HG02610 (cell line): ENCODE data around the gene DBN1.

Experiments
- ATAC-seq: cut with Tn5 transposase; IDR thresholded peaks from one replicate; pipeline ENCODE4 v1.9.1; 2021; ENCODE audit warnings: mild to moderate bottlenecking, moderate library complexity; ENCODE audit not compliant: unreplicated experiment

DBN1 gene

DNA sequence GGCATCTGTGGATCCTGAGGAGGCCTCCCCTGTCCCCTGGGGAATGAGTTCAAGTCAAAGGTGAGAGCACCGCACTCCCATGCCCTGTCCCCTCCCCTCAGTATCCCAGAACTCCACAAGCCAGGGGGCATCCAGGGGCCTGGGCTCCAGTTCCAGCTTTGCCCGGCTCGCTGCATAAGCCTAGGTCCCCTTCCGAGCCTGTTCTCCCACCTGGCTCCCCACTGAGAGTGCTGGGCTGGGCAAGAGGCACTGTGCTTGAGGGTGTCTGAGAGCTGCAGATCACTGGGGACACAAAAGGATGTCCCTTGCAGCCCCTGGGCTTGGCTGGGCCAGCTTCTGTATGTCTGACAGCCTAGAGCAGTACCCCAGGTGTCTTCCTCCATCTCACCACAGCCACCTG is 31.6 kb upstream of the DBN1 start:
- ATAC-seq, result no peak

DNA sequence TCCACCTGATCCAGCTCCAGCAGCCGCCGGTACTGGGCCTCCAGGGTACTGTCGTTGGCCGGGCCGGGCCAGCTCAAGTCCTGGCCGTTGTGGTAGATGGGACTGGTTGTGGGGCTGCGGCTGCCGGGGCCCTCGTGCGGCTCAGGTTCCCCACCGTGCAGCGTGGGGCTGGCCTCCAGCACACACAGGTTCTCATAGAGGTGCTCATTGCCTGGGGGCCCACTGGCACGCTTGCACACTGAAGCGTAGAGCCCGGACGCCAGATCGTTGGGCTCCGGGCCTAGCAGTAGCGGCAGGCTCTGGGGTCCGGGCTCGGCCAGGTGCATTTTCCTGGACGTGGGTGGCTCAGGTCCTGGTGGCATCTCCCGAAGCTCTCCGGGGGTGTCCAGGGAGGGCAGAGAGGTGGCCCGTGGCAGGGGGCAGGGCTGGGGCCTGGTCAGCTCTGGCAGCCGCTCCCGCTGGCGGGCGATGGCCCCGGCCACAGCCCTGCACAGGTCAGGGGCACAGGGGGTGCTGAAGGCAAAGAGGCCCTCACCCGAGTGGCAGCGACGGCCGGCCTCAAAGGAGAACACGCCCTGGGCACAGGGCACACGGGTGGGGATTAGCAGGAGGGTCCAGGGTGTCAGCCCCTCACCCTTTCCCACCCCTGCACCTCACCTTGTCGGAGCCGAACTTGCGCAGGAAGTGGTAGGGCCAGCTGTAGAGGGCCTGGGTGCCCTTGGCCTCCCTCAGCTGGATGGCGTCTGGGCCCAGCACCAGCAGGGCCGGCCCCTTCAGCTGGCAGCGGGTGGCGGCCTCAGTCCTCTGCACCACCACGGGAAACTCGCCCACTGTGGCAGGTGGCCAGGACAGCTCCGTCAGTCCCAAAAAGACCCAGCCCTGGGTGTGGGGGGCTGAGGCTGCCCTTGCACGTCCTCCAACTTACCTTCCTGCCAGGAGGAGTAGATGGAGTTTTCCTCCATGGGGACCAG is 30.9 kb upstream of the DBN1 start:
- no peak for ATAC-seq

DNA sequence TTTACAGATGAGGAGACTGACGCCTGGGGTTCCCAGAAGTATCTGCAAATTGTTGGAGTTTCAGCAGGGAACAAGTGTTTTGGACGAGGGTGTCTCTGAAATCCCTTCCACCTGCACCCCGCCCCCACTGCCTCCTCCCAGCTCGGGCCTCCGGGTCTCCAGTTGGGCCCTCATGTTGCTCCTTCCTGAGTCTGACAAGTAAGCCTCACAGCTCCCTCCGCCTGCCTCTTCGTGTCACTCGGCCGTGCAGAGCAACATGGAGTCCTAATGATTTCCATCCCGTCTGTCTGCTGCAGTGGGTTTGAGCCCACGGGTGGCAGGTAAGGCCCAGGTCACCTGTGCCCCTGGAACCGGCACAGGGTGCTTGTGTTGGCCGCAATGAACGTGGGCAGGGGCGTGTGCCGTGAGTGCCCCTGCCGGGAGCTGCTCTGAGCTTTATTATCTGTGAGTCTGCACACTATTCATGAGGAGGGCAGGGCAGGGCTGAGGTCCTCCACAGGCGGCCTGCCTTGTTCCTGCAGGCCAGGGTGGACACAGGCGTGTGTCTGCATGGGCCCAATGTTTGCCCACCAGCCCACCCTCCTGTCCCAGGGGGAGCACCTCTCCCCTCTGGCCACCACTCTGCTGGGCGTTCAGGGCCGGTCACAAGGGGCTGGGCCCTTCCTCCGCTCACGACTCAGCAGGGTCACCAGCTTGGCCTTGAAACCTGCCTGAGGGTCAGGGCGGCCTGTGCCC is 30.1 kb upstream of the DBN1 start:
- ATAC-seq, result no peak

DNA sequence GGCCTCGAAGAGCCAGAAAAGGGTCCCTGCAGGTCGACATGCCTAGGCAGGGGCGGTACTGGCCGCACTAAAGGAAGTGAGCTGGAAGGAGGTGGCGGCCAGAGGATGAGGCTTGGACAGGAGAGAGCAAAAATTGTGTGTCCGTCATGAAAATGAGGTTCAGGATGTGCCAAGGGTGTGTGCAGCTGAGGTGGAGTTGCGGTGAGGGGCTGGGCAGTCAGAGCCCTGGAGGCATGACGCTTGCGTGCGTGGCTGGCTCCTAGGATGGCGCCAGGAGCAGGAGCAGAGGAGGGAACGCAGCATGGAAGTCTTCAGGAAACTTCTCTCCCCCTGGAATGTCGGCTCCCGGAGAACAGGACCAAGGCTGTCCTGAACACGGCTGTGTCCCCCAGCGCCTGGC is 29.5 kb upstream of the DBN1 start:
- ATAC-seq, result no peak

DNA sequence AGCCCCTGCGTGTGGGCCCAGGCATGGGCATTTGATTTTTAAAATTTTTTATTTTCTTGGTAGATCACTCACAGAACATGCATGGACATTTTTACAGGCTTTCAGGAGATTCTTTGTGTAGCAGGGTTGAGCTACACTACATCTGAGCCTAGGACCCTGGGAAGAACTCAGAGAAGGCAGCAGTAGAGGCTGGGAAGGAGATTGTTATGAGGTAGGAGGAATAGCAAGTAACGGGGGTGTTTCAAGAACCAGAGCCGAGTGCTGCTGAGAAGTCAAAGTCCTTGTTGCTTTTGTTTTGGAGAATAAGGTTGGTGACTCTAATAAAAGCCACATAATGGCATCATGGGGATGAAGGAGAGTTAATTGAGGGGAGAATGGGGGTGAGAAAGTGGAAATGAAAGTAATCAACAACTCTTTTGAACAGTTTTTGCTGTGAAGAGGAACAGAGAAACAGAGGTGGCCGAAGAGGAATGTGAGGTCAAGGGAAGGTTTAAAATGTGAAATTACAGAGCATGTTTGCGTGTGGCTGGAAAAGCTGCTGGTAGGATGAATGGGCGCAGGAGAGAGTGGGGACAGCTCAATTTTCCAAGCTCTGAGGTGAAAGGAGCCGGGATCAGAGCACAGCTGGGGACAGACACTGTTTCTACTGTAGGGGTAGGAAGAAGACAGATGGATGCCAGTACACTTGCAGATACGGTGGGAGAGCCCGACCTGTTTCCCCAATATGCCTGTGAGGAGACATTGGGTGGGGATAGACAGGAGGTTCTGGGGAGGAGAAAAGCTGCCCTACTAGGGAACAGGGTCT is 28.6 kb upstream of the DBN1 start:
- ATAC-seq, result no peak

DNA sequence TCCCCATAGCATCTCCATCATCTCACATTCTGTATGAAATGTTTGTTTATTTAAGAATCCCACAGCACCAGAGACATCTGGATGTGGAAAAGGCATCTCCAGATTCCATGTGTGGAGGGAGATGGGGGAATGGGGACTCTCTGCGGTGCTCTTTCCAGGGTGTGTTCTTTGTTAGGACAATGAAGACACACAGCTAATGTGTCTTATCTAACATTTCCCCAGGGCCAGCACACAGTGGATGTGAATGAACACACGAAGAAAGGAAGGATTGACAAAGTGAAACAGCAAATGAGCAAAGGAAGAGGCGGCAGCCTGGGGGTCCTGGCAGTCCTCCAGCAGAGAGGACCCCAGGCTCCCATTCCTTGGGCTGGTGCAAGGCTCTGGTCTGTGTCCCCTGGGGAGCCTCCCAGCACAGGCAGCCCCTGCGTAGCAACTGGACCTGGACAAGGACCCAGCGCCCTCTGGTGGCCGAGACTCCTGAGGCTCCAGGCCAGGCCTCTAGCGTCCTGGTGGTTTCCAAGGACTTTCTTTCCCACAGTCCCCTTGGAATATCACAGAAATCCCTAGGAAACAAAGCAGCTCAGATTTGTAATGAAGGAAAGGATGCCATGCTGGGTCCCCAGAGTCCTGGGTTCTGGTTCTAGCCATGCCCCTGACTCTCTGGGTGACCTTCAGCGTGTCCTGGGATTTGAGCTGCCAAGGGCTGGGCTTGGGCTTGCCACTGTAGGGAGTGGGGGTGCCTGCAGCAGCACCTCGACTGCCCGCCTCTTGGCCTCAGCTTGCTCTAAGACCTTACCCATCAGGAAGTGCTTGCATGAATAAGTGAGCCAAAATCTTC is 27.5 kb upstream of the DBN1 start:
- ATAC-seq, result no peak

DNA sequence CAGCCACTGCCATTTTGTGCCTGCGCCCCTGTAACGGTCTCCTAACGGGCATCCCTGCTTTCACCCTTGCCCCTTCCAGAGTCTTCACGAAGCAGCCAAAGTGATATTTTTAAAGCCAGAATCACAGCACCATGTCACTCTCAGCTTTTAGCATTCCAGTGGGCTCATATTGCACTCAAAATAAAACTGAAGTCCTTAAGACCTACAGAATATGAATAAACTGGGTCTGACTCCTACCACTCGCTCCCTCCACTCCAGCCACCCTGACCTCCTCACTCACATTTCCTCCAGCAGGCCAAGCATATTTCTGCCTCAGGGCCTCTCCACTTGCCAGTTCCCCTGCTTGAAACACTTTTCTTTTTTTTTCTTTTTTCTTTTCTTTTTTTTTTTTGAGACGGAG is 26.4 kb upstream of the DBN1 start:
- ATAC-seq, result no peak

DNA sequence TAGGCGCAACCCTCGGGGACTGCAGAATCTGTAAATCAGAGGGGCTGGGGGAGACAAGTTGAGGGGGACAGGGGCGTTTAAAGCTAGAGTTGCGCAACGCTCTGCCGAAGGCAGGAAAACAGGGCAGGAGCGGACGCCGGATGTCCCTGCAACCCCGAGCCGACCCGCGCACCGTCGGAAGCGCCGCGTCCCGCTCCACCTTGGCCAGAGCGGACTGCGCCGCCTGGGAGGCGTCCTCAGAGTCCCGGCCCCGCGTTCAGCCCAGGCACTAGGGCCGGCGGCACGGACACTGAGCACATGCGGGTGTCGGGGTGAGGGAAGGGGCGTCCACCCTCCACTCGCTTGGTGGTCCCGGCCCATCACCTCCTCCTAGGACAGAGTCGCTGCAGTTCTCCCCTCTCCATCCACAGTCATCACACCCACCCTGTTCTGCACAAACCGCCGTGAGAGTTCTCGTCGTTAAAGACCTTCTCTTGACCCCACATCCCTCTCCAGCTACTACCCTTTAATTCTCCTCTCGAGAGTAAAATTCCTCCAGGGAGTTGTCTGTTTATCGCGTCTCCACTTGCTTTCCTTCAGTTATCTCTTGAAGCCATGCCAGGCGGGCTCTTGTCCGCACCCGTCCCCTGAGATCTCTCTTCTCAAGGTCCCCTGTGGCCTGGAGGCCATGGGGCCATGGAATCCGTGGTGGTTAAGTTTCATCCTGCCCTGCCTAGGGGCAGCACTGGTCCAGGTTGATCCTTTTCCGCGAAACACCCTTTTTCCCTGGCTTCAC is 24.8 kb upstream of the DBN1 start:
- ATAC-seq, result no peak

DNA sequence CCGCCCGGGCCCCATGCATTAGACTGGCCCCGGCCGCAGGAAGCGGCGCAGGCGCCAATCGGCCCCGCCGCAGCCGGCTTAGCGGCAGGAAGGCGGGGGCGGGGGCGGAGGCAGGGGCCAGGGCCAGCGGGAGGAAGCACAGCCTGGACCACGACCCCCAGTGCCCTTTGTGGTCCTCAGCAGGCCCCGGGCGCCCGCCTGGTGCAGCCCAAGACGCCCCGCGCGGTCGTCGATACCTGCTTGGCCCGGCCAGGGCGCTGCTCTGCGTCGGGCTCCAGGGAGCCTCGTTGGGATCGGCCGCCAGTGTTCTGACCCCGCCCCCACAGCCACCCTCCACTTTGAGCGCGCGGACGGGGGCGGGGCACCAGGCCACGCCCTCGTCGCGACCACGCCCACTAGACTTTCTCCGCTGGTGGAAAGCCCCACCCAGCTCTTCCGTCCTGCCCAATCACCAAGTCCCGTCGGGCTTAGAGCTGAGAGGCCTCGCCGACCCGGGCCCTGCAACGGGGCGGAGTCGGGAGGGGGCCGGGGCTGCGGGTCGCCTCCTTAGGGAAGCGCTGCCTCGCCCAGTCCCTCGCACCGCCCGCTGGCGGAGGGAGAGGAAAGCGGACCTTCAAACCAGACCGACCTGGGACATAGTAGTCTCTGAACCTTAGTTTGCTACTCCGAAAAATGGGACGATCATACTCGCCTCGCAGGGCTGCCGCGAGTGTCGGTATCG is 24.0 kb upstream of the DBN1 start, which contains the start of gene PDLIM7:
Gene PDLIM7 (minus strand): TSS at position 313 of the 721 bp plus-strand sequence. CDS start 1,092 bp downstream, outside the sequence.
- ATAC-seq, result peak; percentile 74

DNA sequence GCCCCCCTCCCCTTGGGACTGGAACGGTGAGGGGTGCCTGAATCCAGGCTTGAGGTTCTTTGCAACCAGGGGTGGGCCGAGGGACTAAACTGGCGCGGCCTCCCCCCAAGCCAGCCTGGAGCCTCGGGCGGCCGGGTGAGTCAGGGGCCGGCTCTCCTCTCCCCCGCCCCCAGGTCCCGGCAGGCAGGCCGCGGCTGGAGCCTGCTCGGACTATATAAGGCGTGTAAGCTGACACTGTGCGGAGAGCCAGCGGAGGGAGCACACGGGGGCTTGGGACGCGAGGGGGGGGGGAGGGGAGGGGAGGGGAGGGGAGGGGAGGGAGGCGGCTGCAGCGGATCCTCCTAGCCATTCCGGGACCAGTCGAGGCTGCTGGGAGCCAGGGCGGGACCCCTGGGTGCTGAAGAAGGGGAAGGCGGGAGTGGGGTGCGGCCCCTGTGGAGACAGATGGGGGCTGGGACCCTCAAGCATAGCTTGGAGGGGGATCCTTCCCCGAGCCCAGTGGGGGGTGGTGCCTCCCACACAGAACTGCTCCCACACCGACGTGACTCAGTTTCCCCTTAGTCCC is 23.4 kb upstream of the DBN1 start:
- no peak for ATAC-seq

DNA sequence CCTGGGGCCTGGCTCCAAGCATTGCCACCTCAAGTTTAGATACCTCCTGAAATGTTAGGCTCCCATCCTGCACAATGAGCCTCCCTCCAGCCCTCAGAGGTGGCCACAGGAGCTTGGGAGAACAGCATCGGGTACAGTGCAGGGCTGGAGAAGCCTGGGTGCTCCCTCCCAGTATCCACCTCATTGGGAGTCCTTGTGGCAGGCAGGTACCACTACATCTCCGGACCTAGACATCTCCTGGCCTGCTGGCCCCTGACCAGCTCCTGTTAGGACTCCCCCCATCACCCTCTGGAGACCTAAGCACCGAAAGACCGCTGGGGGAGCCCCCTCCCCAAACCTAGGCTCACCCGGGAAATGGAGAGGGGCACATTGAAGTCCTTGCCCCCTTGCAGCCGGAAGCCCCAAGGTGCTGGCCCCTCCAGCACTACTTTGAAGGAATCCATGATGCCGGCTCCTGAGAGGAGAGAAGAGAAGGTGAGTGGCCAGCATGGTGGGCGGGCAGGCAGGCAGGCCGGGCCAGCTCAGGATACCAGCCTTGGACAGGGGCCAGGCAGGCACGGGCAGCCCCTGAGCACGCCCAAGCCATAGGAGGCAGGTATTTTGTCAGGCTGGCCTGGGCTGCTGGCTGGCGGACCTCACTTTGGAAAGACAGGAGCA is 22.8 kb upstream of the DBN1 start:
- no peak for ATAC-seq

DNA sequence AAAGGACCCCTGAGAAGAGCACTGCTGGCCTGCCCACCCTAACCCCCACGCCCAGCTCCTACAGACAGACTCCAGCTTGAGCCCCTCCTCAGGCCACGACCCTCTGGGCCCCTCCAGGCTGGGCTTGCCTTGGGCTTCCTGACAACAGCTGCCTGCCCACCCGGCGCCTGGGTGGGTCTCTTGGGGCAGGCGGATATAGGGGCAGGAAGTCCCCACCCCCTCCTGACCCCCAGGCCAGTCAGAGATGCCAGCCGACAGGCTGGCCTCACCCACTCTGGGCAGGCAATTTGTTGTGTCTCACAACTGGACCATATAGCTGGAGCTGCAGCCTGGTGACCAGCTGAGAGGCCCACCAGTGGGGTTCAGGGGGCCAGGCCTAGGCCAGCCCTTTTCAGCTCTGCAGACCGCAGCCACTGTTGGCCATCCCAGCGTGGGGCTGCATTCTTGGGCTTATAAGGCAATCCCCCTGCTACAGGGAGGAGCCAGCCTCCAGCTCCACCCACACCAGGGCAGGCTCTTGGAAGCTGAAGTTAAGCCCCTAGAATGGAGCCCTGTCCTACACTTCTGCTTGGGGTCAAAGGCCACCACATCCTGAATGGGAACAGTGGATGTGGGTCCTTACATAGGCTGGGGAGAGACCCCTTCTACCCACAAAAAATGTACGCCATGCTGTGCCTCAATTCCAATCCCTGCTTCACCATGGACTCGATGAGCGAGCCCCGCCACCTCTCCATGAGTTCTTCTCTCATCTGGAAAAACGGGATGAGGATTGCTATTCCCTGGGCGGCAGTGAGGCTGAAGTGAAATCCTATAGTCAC is 22.0 kb upstream of the DBN1 start:
- no peak for ATAC-seq

DNA sequence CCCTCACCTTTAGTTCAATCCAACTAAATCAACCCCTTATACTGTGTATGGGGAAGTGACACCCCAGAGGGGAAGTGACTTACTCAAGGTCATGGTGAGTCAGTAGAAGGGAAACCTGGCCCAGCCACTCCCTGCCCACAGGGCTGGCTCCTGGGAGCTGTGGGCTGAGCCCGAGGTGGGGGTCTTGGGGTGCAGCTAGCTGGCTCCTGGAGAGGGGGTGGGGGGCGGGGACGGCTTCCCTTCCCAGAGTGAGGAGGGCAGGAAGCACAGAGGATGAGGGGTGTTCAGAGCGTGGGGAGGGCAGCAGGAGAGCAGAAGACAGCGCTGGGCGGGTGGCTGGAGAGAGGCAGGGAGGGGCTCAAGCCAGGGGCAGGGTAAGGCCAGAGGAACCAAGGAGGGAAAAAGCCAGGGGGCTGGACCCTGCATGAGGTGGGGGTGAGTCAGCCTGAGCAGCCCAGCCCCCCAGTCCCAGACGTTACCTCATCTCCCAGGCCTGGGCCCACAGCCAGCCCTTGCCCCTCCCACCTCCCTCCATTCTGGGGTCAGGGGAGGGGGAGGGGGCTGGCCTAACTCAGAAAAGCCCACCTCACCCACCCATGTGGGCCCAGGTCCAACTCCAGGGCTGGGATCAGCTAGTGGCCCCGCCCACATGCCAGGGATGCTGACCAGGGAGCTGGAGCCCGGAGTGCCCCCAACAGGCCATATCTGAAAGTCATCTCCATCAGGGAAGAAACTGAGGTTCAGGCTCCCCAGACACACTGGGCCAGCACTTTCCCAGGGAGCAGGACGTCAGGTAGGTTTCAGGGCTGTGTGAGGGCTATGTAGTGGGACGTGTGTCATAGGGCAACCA is 21.1 kb upstream of the DBN1 start:
- ATAC-seq, result no peak

DNA sequence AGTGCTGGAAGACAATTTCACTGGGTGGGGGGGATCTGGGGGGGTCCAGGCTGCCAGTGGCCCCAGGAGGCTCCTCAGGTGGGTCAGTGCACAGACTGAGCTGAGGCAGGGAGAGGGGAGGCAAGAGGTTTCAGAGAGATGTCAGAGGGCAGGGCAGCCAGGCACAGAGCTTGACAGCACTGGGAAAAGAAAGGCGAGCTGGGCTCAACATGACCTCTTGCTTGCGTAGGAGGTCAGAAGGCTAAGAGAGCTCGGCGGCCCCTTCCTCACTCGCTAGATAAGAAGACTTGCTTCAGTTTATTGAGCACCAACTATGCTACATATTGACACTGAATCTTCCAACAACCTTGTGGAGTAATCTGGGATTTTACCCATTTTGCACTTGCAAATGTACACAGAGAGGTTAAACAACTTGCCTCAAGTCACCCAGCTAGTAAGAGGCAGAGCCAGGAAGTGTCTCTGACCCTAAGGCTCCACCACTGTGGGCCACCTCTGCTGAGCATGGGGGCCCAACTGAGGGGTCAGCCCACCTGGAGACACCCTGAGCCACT is 20.4 kb upstream of the DBN1 start:
- ATAC-seq, result no peak

DNA sequence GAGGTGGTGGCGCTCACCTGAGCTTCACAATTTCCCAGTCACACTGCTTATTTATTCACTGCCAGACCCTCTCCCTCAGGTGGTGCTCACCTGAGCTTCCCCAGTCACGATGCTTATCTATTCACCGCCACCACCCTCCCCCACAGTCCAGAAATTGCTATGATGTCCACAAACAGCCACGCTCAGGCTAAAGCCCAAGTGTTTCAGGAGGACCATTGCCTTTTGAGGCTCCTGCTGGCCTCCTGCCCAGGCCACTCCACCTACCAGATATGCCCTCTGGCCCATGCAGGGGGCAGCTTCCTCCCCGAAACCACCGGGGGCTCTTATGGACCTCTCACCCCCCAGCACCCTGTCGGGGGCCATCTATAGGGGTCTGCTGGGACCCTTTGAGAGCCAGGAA is 19.4 kb upstream of the DBN1 start:
- ATAC-seq, result no peak
